AG04450 (cell line): ENCODE measurements around the gene CCDC158. TPM values are rescaled to one million over a fixed set of nuclear protein-coding genes. Genes with fewer than 3 reads are reported as not detected.

ENCODE experiments used
- CTCF ChIA-PET: fragments of 300-600, 350-600 bp; formaldehyde crosslinking; extraction: SDS; loops from one replicate; lab custom pipeline; 2022; ENCODE audit warnings: antibody characterized with exemption, inconsistent platforms; lab: Charles Lee
- POLR2A ChIA-PET: fragments of 350-600 bp; formaldehyde crosslinking; extraction: SDS; loops from one replicate; lab custom pipeline; 2021; ENCODE audit warnings: antibody characterized with exemption, inconsistent platforms; lab: Yijun Ruan, JAX
- DNase-seq: peaks from one replicate; pipeline ENCODE4 v3.0.0-alpha.2; 2011; ENCODE audit warnings: low read depth, low spot score
- H3K27ac ChIP-seq: one replicate; pipeline ENCODE4 v1.5.1; 2012; ENCODE audit warnings: low read depth, low read length, control low read depth
- H3K27me3 ChIP-seq: one replicate; pipeline ENCODE4 v1.6.0; 2012; ENCODE audit warnings: low read length; ENCODE audit not compliant: control insufficient read depth, insufficient read depth
- H3K4me3 ChIP-seq: 2 replicates; pipeline ENCODE4 v1.5.1; 2011; ENCODE audit warnings: mild to moderate bottlenecking, low read depth, low read length, control low read depth
- H3K9me3 ChIP-seq: 2 replicates; pipeline ENCODE4 v1.5.1; 2012; ENCODE audit warnings: low read length; ENCODE audit not compliant: control insufficient read depth, insufficient read depth
- polyA plus RNA-seq: library from polyadenylated mRNA; depleted of rRNA; stranded (reverse); fragments of >200 nt; gene quantifications from 2 replicates; pipeline ENCODE4 v1.2.3, GENCODE V29; 2011
- TF ChIP-seq, protein P1 (sequence below): IDR thresholded peaks from 2 replicates; pipeline ENCODE4 v1.5.1; 2011; ENCODE audit warnings: low read depth, low read length, control low read depth, inconsistent platforms

The CCDC158 gene
- polyA plus RNA-seq, 1 experiment: not detected

DNA sequence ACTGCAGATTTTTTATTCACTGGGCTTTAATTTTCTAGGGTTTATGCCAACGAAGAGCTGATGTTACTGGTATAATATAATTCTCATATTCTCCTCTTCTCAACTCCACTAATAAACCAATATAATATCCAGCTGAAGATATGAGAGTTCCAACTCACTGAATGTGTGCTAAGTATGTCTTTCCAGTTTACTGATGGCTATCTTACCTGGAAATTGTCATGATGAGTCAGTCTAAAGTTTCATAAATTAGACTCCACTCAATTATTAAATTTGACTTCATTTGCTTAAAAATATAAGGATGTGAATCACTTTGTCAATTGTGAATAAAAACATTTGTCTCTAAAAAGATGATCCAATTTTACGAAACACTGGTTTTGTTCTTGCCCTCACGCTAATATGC, 86.1 kb downstream of the CCDC158 start:
- ChIA-PET POLR2A (no interaction called here), CTCF (interaction anchor here (0.7 kb wide), 1 partner anchor 126 kb away, joined by 3 read pairs; no protein-coding TSS in a partner anchor)
- no peak for DNase-seq
- peaks cover 5% of the 10 kb centered on the region for H3K27me3 ChIP-seq
- no peak overlapping the region for H3K4me3 ChIP-seq
- no peaks in the 10 kb centered on the region for H3K9me3 ChIP-seq
- H3K27ac ChIP-seq: no peak overlapping the region
- TF ChIP-seq, protein P1, sequence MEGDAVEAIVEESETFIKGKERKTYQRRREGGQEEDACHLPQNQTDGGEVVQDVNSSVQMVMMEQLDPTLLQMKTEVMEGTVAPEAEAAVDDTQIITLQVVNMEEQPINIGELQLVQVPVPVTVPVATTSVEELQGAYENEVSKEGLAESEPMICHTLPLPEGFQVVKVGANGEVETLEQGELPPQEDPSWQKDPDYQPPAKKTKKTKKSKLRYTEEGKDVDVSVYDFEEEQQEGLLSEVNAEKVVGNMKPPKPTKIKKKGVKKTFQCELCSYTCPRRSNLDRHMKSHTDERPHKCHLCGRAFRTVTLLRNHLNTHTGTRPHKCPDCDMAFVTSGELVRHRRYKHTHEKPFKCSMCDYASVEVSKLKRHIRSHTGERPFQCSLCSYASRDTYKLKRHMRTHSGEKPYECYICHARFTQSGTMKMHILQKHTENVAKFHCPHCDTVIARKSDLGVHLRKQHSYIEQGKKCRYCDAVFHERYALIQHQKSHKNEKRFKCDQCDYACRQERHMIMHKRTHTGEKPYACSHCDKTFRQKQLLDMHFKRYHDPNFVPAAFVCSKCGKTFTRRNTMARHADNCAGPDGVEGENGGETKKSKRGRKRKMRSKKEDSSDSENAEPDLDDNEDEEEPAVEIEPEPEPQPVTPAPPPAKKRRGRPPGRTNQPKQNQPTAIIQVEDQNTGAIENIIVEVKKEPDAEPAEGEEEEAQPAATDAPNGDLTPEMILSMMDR: no peak

DNA sequence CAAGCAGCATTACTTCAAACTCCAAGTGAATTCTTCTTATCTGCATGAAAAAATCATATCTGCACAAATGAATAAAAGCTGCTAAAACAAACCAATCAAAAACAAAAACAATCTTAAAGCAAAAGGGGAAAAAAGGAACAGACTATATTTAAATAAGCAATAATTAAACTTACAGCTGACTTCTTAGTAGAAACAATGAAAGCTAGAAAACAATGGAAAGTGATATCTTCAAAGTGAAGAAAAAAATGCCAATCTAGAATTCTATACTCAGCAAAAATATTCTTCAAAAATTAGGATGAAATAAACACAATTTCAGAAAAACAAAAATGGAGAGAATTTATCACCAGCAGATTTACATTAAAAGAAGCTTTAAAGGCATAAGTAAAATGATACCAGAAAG, 94.4 kb downstream of the CCDC158 start:
- POLR2A ChIA-PET: no interaction called here

DNA sequence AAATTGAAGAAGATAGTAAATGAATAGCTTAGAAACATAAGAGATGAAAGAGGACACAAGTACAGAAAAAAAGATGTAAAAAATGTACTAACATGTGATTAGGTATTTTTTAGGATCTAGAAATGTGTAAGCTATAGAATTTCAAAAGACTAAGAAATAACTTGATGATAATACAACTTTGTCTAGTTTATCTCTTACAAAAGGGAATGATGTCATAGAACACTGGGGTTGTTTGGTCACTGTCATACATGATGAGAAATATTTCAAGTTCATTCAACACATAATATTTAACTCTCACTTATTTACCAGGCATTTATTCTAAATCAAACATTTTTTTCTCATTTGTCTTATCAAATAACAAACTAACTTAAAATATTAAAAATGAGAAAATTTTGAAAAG, 95.9 kb downstream of the CCDC158 start:
- Histone ChIP-seq H3K27ac (no peak overlapping the region), H3K27me3 (no peaks in the 10 kb centered on the region), H3K4me3 (no peak overlapping the region), H3K9me3 (no peaks in the 10 kb centered on the region)
- ChIA-PET POLR2A (no interaction called here), CTCF (interaction anchor here (0.9 to 1.3 kb wide), 2 partner anchors 145 to 146 kb away, joined by 3 to 4 read pairs; no protein-coding TSS in a partner anchor)
- no peak for DNase-seq
- TF ChIP-seq, protein P1: no peak

More for the DNA sequence above, 94.4 kb downstream of the CCDC158 start:
- no peaks in the 10 kb centered on the region for H3K27me3 ChIP-seq
- H3K4me3 ChIP-seq: no peak overlapping the region
- no peaks in the 10 kb centered on the region for H3K9me3 ChIP-seq
- TF ChIP-seq, protein P1: no peak
- DNase-seq: no peak
- no peak overlapping the region for H3K27ac ChIP-seq
- CTCF ChIA-PET: interaction anchor here (1.3 kb wide), 1 partner anchor 146 kb away, joined by 3 read pairs; no protein-coding TSS in a partner anchor

DNA sequence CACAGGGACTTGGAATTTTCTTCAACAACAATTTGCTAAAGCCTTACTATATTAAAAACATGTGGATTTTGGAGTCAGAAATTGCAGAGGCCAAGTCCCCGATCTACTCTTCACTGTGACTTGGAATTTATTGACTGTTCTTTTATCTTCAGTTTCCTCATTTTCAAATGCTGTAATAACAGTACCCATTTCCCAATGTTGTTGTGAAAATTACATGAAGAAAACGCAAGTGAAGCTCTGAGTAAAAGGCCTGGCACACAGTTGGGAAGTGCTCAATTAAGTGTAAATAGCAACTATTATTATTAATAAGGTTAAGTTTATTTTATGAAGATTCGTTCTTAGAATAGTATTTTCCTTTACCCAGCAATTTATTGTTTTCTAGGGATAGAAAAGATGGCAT, 98.7 kb downstream of the CCDC158 start:
- Histone ChIP-seq H3K4me3 (no peak overlapping the region), H3K27ac (no peak overlapping the region), H3K9me3 (no peaks in the 10 kb centered on the region), H3K27me3 (no peaks in the 10 kb centered on the region)
- TF ChIP-seq, protein P1: no peak
- ChIA-PET CTCF (no interaction called here), POLR2A (no interaction called here)
- DNase-seq: no peak

DNA sequence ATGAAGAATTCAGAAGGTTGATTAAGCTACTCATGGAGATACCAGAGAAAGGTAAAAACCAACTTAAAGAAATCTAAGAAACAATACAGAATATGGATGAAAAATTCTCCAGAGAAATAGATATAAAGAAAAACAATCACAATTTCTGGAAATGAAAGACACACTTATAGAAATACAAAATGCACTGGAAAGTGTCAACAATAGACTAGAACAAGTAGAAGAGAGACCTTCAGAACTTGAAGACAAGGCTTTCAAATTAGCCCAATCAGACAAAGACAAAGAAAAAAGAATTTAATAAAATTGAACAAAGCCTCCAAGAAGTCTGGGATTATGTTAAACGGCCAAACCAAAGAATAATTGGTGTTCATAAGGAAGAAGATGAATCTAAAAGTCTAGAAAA, 104.8 kb downstream of the CCDC158 start:
- CTCF ChIA-PET: interaction anchor here (0.7 to 2.2 kb wide), 3 partner anchors 9 to 138 kb away, joined by 4 to 8 read pairs (median 6); no protein-coding TSS in a partner anchor
- H3K27me3 ChIP-seq: no peaks in the 10 kb centered on the region
- no peaks in the 10 kb centered on the region for H3K9me3 ChIP-seq
- POLR2A ChIA-PET: no interaction called here
- no peak overlapping the region for H3K4me3 ChIP-seq
- TF ChIP-seq, protein P1: no peak
- no peak for DNase-seq
- no peak overlapping the region for H3K27ac ChIP-seq
